22Rv1 (cell line): ENCODE results near the gene EXOC4.

Experiments used
- CTCF ChIP-seq: fragments of 450-650 bp; IDR thresholded peaks from 2 replicates; pipeline ENCODE4 v1.5.1; 2017; ENCODE audit warnings: mild to moderate bottlenecking
- ZFX ChIP-seq: fragments of 450-650 bp; IDR thresholded peaks from 2 replicates; pipeline ENCODE4 v1.6.1; 2017; ENCODE audit warnings: antibody characterized with exemption, borderline replicate concordance

- TF ChIP-seq CTCF (no peak), ZFX (no peak)
Measured at GRCh38 chr7:133547981-133548380, 295.1 kb downstream of the EXOC4 start.
